Panc1 (cell line): Measurements from ENCODE around the gene DNASE1L1. TPM values are rescaled to one million over a fixed set of nuclear protein-coding genes. Genes with fewer than 3 reads are reported as not detected.

Experiments used
- ATAC-seq: fragments of 200-7000 bp; cut with Tn5 transposase; 2 replicates; pipeline ENCODE4 v1.9.1; 2020; ENCODE audit warnings: mild to moderate bottlenecking, moderate library complexity
- BruUV-seq: library from RNA; stranded (reverse); fragments of 400-500 nt; replicated peaks from 2 replicates; lab custom pipeline; 2021; lab: Mats Ljungman, UMichigan
- CTCF ChIA-PET: fragments of 300-600 bp; sonication (Branson Sonifier 250); formaldehyde crosslinking; loops from one replicate; lab custom pipeline; 2022; ENCODE audit warnings: antibody characterized with exemption; lab: Charles Lee
- POLR2A ChIA-PET: fragments of 300-600 bp; sonication (Branson Sonifier 250); formaldehyde crosslinking; loops from one replicate; lab custom pipeline; 2022; ENCODE audit warnings: antibody characterized with exemption; lab: Charles Lee
- DNase-seq: peaks from one replicate; pipeline ENCODE4 v3.0.0-alpha.2; 2010; ENCODE audit warnings: low read depth, low spot score
- H3K27ac ChIP-seq: 2 replicates; pipeline ENCODE4 v1.5.1; 2011; ENCODE audit warnings: mild to moderate bottlenecking, low read length, inconsistent platforms
- H3K27me3 ChIP-seq: fragments of 200-500 bp; sonication (Bioruptor generic); 2 replicates; pipeline ENCODE4 v1.6.0; 2014; ENCODE audit warnings: low read length, inconsistent platforms; ENCODE audit not compliant: control insufficient read depth, insufficient read depth
- H3K36me3 ChIP-seq: fragments of 200-500 bp; sonication (Bioruptor generic); 2 replicates; pipeline ENCODE4 v1.5.1; 2014; ENCODE audit warnings: inconsistent platforms, mild to moderate bottlenecking, low read length, moderate library complexity; ENCODE audit not compliant: control insufficient read depth, insufficient read depth
- H3K4me1 ChIP-seq: 2 replicates; pipeline ENCODE4 v1.5.1; 2011; ENCODE audit warnings: inconsistent platforms, mild to moderate bottlenecking, low read length, moderate library complexity; ENCODE audit not compliant: control insufficient read depth, insufficient read depth
- H3K4me3 ChIP-seq, 2 experiments: 2 replicates each; pipeline ENCODE4 v1.5.1; 2011 to 2012; ENCODE audit warnings: low read depth in 2 of 2, low read length in 2 of 2, mild to moderate bottlenecking in 2 of 2, inconsistent platforms in 1 of 2, moderate library complexity in 1 of 2
- H3K9me3 ChIP-seq: fragments of 200-500 bp; sonication (Bioruptor generic); 2 replicates; pipeline ENCODE4 v1.5.1; 2014; ENCODE audit warnings: low read depth, mild to moderate bottlenecking, inconsistent platforms, low read length, moderate library complexity; ENCODE audit not compliant: control insufficient read depth, insufficient read depth
- POLR2AphosphoS5 ChIP-seq: IDR thresholded peaks from 2 replicates; pipeline ENCODE4 v1.6.1; 2012; ENCODE audit warnings: mild to moderate bottlenecking, low read depth, low read length, moderate library complexity
- SIN3A ChIP-seq: IDR thresholded peaks from 2 replicates; pipeline ENCODE4 v1.6.1; 2012; ENCODE audit warnings: low read depth, mild to moderate bottlenecking, low read length, moderate library complexity, borderline replicate concordance; ENCODE audit not compliant: insufficient read depth
- TCF7L2 ChIP-seq: IDR thresholded peaks from 2 replicates; pipeline ENCODE4 v1.6.1; 2011; ENCODE audit warnings: mild to moderate bottlenecking, low read depth, low read length, inconsistent platforms
- in situ Hi-C: cut with HindIII; loops from 2 replicates; pipeline ENCODE4 v1.10.0; 2016; ENCODE audit warnings: low sequenced_read_pairs, low pct_unique_long_range_greater_than_20kb
- intact Hi-C: fragments of 100-400 bp; cut with micrococcal nuclease; formaldehyde crosslinking; loops from one replicate; pipeline ENCODE4 v1.10.0; 2022; ENCODE audit not compliant: unreplicated experiment
- total RNA-seq: library from RNA; stranded (reverse); gene quantifications from one replicate; pipeline ENCODE4 v1.2.1, GENCODE V29; 2021; ENCODE audit not compliant: unreplicated experiment
- TF ChIP-seq, protein P1 (sequence below): fragments of 450-650 bp; IDR thresholded peaks from 2 replicates; pipeline ENCODE4 v1.5.1; 2017; ENCODE audit warnings: mild to moderate bottlenecking
- TF ChIP-seq, protein P2 (sequence below), 2 experiments: IDR thresholded peaks; 2 replicates each; pipeline ENCODE4 v1.6.1; 2011 to 2012; ENCODE audit warnings: low read depth in 2 of 2, control low read depth in 1 of 2, low read length in 1 of 2, mild to moderate bottlenecking in 1 of 2, moderate library complexity in 1 of 2; ENCODE audit not compliant: insufficient read depth in 1 of 2

Gene DNASE1L1
- total RNA-seq, 1 experiment from 2014 or later = 60.4 TPM

DNA sequence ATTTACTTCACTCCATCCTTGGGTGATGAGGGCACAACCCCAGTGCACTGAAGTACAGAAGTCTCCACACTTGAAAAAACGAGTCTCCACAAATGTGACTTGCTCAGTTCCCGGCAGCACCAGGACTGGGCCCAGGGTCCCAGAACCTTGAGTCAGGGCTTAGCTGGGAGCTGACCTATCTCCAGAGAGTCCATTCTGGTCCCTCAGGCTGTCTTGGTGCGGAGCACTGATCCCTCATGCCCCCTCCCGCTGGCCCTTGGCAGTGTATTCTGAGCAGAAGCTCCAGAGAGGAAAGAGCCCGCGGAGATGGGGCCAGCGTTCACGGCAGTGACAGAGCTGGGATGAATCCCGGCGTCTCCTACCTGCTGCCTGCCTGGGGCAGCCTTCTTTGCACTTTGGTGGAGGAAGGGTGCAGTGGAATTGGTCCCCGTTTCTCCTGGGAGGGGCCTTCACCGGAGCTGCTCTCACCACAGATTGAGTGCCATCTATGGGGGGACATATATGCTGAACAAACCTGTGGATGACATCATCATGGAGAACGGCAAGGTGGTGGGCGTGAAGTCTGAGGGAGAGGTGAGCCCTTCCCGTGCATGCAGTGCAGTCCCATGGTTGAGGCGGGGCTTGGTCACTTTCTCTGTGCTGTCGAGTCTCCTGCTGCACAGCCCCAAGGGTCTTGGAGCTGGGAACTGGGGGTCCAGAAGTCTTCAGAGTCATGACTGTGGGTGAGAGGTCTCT lies 31.7 kb upstream of the DNASE1L1 start:
- Histone ChIP-seq H3K27me3 (no peaks in the 10 kb centered on the region), H3K27ac (no peak overlapping the region), H3K9me3 (no peaks in the 10 kb centered on the region), H3K4me1 (peaks cover 36% of the 10 kb centered on the region), H3K4me3 (no peak overlapping the region), H3K36me3 (no peaks in the 10 kb centered on the region)
- in situ Hi-C loops = no loop called here
- DNase-seq (no peak), ATAC-seq (no peak)
- ChIA-PET CTCF (no interaction called here), POLR2A (interaction anchor here (0.7 kb wide), 1 partner anchor 14 kb away, joined by 3 read pairs; no protein-coding TSS in a partner anchor)
- TF ChIP-seq, protein P1, sequence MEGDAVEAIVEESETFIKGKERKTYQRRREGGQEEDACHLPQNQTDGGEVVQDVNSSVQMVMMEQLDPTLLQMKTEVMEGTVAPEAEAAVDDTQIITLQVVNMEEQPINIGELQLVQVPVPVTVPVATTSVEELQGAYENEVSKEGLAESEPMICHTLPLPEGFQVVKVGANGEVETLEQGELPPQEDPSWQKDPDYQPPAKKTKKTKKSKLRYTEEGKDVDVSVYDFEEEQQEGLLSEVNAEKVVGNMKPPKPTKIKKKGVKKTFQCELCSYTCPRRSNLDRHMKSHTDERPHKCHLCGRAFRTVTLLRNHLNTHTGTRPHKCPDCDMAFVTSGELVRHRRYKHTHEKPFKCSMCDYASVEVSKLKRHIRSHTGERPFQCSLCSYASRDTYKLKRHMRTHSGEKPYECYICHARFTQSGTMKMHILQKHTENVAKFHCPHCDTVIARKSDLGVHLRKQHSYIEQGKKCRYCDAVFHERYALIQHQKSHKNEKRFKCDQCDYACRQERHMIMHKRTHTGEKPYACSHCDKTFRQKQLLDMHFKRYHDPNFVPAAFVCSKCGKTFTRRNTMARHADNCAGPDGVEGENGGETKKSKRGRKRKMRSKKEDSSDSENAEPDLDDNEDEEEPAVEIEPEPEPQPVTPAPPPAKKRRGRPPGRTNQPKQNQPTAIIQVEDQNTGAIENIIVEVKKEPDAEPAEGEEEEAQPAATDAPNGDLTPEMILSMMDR = no peak
- no peak for TF ChIP-seq SIN3A
- TF ChIP-seq, protein P2, sequence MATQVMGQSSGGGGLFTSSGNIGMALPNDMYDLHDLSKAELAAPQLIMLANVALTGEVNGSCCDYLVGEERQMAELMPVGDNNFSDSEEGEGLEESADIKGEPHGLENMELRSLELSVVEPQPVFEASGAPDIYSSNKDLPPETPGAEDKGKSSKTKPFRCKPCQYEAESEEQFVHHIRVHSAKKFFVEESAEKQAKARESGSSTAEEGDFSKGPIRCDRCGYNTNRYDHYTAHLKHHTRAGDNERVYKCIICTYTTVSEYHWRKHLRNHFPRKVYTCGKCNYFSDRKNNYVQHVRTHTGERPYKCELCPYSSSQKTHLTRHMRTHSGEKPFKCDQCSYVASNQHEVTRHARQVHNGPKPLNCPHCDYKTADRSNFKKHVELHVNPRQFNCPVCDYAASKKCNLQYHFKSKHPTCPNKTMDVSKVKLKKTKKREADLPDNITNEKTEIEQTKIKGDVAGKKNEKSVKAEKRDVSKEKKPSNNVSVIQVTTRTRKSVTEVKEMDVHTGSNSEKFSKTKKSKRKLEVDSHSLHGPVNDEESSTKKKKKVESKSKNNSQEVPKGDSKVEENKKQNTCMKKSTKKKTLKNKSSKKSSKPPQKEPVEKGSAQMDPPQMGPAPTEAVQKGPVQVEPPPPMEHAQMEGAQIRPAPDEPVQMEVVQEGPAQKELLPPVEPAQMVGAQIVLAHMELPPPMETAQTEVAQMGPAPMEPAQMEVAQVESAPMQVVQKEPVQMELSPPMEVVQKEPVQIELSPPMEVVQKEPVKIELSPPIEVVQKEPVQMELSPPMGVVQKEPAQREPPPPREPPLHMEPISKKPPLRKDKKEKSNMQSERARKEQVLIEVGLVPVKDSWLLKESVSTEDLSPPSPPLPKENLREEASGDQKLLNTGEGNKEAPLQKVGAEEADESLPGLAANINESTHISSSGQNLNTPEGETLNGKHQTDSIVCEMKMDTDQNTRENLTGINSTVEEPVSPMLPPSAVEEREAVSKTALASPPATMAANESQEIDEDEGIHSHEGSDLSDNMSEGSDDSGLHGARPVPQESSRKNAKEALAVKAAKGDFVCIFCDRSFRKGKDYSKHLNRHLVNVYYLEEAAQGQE (IDR thresholded peaks at IDR 0.05; ENCODE audit: insufficient read depth in 1 of 2, low read depth in 2 of 2, low read length in 1 of 2) = no peak
- no peak for TF ChIP-seq POLR2AphosphoS5
- TF ChIP-seq TCF7L2 = no peak
- intact Hi-C loops = no loop called here
- BruUV-seq = no TSS peak

DNA sequence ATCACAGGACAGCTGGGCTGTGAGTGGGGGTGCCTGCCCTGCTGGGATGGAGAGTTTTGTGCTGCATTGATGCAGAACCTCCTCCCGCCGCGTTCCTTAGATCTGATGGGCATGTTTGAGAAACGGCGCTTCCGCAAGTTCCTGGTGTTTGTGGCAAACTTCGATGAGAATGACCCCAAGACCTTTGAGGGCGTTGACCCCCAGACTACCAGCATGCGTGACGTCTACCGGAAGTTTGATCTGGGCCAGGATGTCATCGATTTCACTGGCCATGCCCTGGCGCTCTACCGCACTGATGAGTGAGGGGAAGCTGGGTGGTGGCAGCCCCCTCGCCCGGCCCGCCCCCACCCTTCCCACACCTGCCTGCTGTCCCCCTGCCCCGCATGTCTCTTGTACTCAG lies 30.8 kb upstream of the DNASE1L1 start:
- no peak for DNase-seq
- Histone ChIP-seq H3K4me3 (no peak overlapping the region), H3K36me3 (no peaks in the 10 kb centered on the region), H3K27ac (no peak overlapping the region), H3K9me3 (no peaks in the 10 kb centered on the region), H3K4me1 (peaks cover 27% of the 10 kb centered on the region), H3K27me3 (no peaks in the 10 kb centered on the region)
- POLR2A ChIA-PET = interaction anchor here (0.7 kb wide), 1 partner anchor 87 kb away, joined by 3 read pairs; no protein-coding TSS in a partner anchor
- TF ChIP-seq, protein P2 (IDR thresholded peaks at IDR 0.05; ENCODE audit: insufficient read depth in 1 of 2, low read depth in 2 of 2, low read length in 1 of 2) = no peak
- no peak for TF ChIP-seq POLR2AphosphoS5
- TF ChIP-seq SIN3A = no peak
- TF ChIP-seq TCF7L2 = no peak
- TF ChIP-seq, protein P1 = no peak
- in situ Hi-C loops (no loop called here), intact Hi-C loops (no loop called here)
- CTCF ChIA-PET = interaction anchor here (0.5 kb wide), 1 partner anchor 15 kb away, joined by 7 read pairs; no protein-coding TSS in a partner anchor
- ATAC-seq = no peak
- no TSS peak for BruUV-seq
